Panc1 (cell line): ENCODE measurements around the gene FAM107B. TPM values are rescaled to one million over a fixed set of nuclear protein-coding genes. Genes with fewer than 3 reads are reported as not detected.

ENCODE experiments used
- ATAC-seq: fragments of 200-7000 bp; cut with Tn5 transposase; 2 replicates; pipeline ENCODE4 v1.9.1; 2020; ENCODE audit warnings: mild to moderate bottlenecking, moderate library complexity
- BruUV-seq: library from RNA; stranded (reverse); fragments of 400-500 nt; replicated peaks from 2 replicates; lab custom pipeline; 2021; lab: Mats Ljungman, UMichigan
- CTCF ChIA-PET: fragments of 300-600 bp; sonication (Branson Sonifier 250); formaldehyde crosslinking; loops from one replicate; lab custom pipeline; 2022; ENCODE audit warnings: antibody characterized with exemption; lab: Charles Lee
- POLR2A ChIA-PET: fragments of 300-600 bp; sonication (Branson Sonifier 250); formaldehyde crosslinking; loops from one replicate; lab custom pipeline; 2022; ENCODE audit warnings: antibody characterized with exemption; lab: Charles Lee
- DNase-seq: peaks from one replicate; pipeline ENCODE4 v3.0.0-alpha.2; 2010; ENCODE audit warnings: low read depth, low spot score
- H3K27ac ChIP-seq: 2 replicates; pipeline ENCODE4 v1.5.1; 2011; ENCODE audit warnings: mild to moderate bottlenecking, low read length, inconsistent platforms
- H3K27me3 ChIP-seq: fragments of 200-500 bp; sonication (Bioruptor generic); 2 replicates; pipeline ENCODE4 v1.6.0; 2014; ENCODE audit warnings: low read length, inconsistent platforms; ENCODE audit not compliant: control insufficient read depth, insufficient read depth
- H3K36me3 ChIP-seq: fragments of 200-500 bp; sonication (Bioruptor generic); 2 replicates; pipeline ENCODE4 v1.5.1; 2014; ENCODE audit warnings: inconsistent platforms, mild to moderate bottlenecking, low read length, moderate library complexity; ENCODE audit not compliant: control insufficient read depth, insufficient read depth
- H3K4me1 ChIP-seq: 2 replicates; pipeline ENCODE4 v1.5.1; 2011; ENCODE audit warnings: inconsistent platforms, mild to moderate bottlenecking, low read length, moderate library complexity; ENCODE audit not compliant: control insufficient read depth, insufficient read depth
- H3K4me3 ChIP-seq, 2 experiments: 2 replicates each; pipeline ENCODE4 v1.5.1; 2011 to 2012; ENCODE audit warnings: low read depth in 2 of 2, low read length in 2 of 2, mild to moderate bottlenecking in 2 of 2, inconsistent platforms in 1 of 2, moderate library complexity in 1 of 2
- H3K9me3 ChIP-seq: fragments of 200-500 bp; sonication (Bioruptor generic); 2 replicates; pipeline ENCODE4 v1.5.1; 2014; ENCODE audit warnings: low read depth, mild to moderate bottlenecking, inconsistent platforms, low read length, moderate library complexity; ENCODE audit not compliant: control insufficient read depth, insufficient read depth
- POLR2AphosphoS5 ChIP-seq: IDR thresholded peaks from 2 replicates; pipeline ENCODE4 v1.6.1; 2012; ENCODE audit warnings: mild to moderate bottlenecking, low read depth, low read length, moderate library complexity
- SIN3A ChIP-seq: IDR thresholded peaks from 2 replicates; pipeline ENCODE4 v1.6.1; 2012; ENCODE audit warnings: low read depth, mild to moderate bottlenecking, low read length, moderate library complexity, borderline replicate concordance; ENCODE audit not compliant: insufficient read depth
- TCF7L2 ChIP-seq: IDR thresholded peaks from 2 replicates; pipeline ENCODE4 v1.6.1; 2011; ENCODE audit warnings: mild to moderate bottlenecking, low read depth, low read length, inconsistent platforms
- in situ Hi-C: cut with HindIII; loops from 2 replicates; pipeline ENCODE4 v1.10.0; 2016; ENCODE audit warnings: low sequenced_read_pairs, low pct_unique_long_range_greater_than_20kb
- intact Hi-C: fragments of 100-400 bp; cut with micrococcal nuclease; formaldehyde crosslinking; loops from one replicate; pipeline ENCODE4 v1.10.0; 2022; ENCODE audit not compliant: unreplicated experiment
- total RNA-seq: library from RNA; stranded (reverse); gene quantifications from one replicate; pipeline ENCODE4 v1.2.1, GENCODE V29; 2021; ENCODE audit not compliant: unreplicated experiment
- TF ChIP-seq, protein P1 (sequence below), 2 experiments: IDR thresholded peaks; 2 replicates each; pipeline ENCODE4 v1.6.1; 2011 to 2012; ENCODE audit warnings: low read depth in 2 of 2, control low read depth in 1 of 2, low read length in 1 of 2, mild to moderate bottlenecking in 1 of 2, moderate library complexity in 1 of 2; ENCODE audit not compliant: insufficient read depth in 1 of 2
- TF ChIP-seq, protein P2 (sequence below): fragments of 450-650 bp; IDR thresholded peaks from 2 replicates; pipeline ENCODE4 v1.5.1; 2017; ENCODE audit warnings: mild to moderate bottlenecking

Gene FAM107B
- total RNA-seq, 1 experiment from 2014 or later, result 13.4 TPM

DNA sequence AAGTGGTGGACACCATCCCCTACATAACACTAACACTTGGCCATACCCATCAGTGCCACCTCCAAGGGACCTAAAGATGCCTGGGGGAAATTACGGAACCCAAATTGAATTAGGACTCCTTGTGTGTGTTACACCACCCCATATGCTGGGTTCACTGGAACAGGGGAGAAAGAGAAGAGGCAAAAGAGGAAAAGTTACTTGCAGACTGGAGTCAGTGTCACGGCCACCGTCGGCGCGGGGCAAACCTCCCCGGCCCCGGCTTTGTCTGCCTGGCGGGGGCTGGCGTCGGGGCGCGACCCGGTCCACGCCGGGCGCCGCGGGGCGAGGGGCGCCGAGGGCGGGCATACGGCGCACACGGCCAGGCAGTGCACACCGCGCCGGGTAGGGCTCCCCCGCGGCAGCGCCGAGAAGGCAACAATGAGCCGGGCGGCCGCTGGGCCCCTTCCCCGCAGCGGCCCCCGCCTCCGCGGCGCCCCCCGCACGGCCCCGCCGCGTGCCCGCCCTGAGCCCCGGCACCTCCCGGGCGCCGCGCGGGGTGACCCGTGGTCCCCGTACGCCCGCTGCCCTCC is 171.1 kb downstream of the FAM107B start:
- POLR2A ChIA-PET, result no interaction called here
- Histone ChIP-seq H3K4me3 (peak overlapping the region; percentile 40 to 79), H3K9me3 (no peaks in the 10 kb centered on the region), H3K27ac (no peak overlapping the region), H3K36me3 (no peaks in the 10 kb centered on the region; the same call in 1 of the 2 replicates), H3K4me1 (0 out of 2 replicates have a peak, but pooled peaks cover 4% of the 10 kb centered on the region), H3K27me3 (0 out of 2 replicates have a peak, but pooled peaks cover 4% of the 10 kb centered on the region)
- TF ChIP-seq, protein P1, sequence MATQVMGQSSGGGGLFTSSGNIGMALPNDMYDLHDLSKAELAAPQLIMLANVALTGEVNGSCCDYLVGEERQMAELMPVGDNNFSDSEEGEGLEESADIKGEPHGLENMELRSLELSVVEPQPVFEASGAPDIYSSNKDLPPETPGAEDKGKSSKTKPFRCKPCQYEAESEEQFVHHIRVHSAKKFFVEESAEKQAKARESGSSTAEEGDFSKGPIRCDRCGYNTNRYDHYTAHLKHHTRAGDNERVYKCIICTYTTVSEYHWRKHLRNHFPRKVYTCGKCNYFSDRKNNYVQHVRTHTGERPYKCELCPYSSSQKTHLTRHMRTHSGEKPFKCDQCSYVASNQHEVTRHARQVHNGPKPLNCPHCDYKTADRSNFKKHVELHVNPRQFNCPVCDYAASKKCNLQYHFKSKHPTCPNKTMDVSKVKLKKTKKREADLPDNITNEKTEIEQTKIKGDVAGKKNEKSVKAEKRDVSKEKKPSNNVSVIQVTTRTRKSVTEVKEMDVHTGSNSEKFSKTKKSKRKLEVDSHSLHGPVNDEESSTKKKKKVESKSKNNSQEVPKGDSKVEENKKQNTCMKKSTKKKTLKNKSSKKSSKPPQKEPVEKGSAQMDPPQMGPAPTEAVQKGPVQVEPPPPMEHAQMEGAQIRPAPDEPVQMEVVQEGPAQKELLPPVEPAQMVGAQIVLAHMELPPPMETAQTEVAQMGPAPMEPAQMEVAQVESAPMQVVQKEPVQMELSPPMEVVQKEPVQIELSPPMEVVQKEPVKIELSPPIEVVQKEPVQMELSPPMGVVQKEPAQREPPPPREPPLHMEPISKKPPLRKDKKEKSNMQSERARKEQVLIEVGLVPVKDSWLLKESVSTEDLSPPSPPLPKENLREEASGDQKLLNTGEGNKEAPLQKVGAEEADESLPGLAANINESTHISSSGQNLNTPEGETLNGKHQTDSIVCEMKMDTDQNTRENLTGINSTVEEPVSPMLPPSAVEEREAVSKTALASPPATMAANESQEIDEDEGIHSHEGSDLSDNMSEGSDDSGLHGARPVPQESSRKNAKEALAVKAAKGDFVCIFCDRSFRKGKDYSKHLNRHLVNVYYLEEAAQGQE (IDR thresholded peaks at IDR 0.05; ENCODE audit: insufficient read depth in 1 of 2, low read depth in 2 of 2, low read length in 1 of 2), result no peak
- TF ChIP-seq SIN3A, result no peak
- TF ChIP-seq, protein P2, sequence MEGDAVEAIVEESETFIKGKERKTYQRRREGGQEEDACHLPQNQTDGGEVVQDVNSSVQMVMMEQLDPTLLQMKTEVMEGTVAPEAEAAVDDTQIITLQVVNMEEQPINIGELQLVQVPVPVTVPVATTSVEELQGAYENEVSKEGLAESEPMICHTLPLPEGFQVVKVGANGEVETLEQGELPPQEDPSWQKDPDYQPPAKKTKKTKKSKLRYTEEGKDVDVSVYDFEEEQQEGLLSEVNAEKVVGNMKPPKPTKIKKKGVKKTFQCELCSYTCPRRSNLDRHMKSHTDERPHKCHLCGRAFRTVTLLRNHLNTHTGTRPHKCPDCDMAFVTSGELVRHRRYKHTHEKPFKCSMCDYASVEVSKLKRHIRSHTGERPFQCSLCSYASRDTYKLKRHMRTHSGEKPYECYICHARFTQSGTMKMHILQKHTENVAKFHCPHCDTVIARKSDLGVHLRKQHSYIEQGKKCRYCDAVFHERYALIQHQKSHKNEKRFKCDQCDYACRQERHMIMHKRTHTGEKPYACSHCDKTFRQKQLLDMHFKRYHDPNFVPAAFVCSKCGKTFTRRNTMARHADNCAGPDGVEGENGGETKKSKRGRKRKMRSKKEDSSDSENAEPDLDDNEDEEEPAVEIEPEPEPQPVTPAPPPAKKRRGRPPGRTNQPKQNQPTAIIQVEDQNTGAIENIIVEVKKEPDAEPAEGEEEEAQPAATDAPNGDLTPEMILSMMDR, result no peak
- no peak for TF ChIP-seq TCF7L2
- no peak for TF ChIP-seq POLR2AphosphoS5
- CTCF ChIA-PET, result no interaction called here
- intact Hi-C loops, result no loop called here
- no TSS peak for BruUV-seq
- peak; percentile 50 for ATAC-seq
- no peak for DNase-seq
- in situ Hi-C loops, result no loop called here

GRCh38 chr10:14602807-14603533 is 171.7 kb downstream of the FAM107B start:
- 0 out of 2 replicates have a peak, but pooled peaks cover 4% of the 10 kb centered on the region for H3K27me3 ChIP-seq
- TF ChIP-seq TCF7L2 (no peak), POLR2AphosphoS5 (no peak), SIN3A (no peak)
- TF ChIP-seq, protein P2, result no peak
- TF ChIP-seq, protein P1 (IDR thresholded peaks at IDR 0.05; ENCODE audit: insufficient read depth in 1 of 2, low read depth in 2 of 2, low read length in 1 of 2), result no peak
- ChIA-PET POLR2A (no interaction called here), CTCF (no interaction called here)
- DNase-seq, result no peak
- intact Hi-C loops (no loop called here), in situ Hi-C loops (no loop called here)
- H3K4me3 ChIP-seq, result peak overlapping the region; percentile 40 to 79
- H3K9me3 ChIP-seq, result no peaks in the 10 kb centered on the region
- no peak for ATAC-seq
- TSS peak; percentile 63 for BruUV-seq
- 0 out of 2 replicates have a peak, but pooled peaks cover 4% of the 10 kb centered on the region for H3K4me1 ChIP-seq
- no peak overlapping the region for H3K27ac ChIP-seq
- H3K36me3 ChIP-seq, result no peaks in the 10 kb centered on the region; the same call in 1 of the 2 replicates
